Kidney (tissue), 14 donors: ENCODE results near the gene COL15A1. TPM values are rescaled to one million over a fixed set of nuclear protein-coding genes. Genes with fewer than 3 reads are reported as not detected.

Source experiments
- DNase-seq, 5 donors: peaks; one replicate each; pipeline ENCODE4 v3.0.0-alpha.2; 2013 to 2020
- FAIRE-seq: peaks from 2 replicates; lab custom pipeline; 2012; peaks lifted over from hg19 to GRCh38; lab: Jason Lieb, UNC
- H3K27ac ChIP-seq, 2 donors: one replicate each; pipeline ENCODE4 v1.7.0; 2013; ENCODE audit warnings: low read depth in 2 of 2, low read length in 2 of 2, inconsistent platforms in 1 of 2
- H3K27me3 ChIP-seq: one replicate; pipeline ENCODE4 v1.7.1; 2013; ENCODE audit warnings: low read length, inconsistent platforms; ENCODE audit not compliant: control insufficient read depth, insufficient read depth
- H3K36me3 ChIP-seq, 3 donors: one replicate each; pipeline versions ENCODE4 v1.7.0 to v1.7.1; 2013; ENCODE audit warnings: low read length in 3 of 3, control low read depth in 1 of 3, inconsistent platforms in 1 of 3; ENCODE audit not compliant: insufficient read depth in 3 of 3, control insufficient read depth in 2 of 3
- H3K4me1 ChIP-seq, 3 donors: one replicate each; pipeline versions ENCODE4 v1.7.0 to v1.7.1; 2013; ENCODE audit warnings: low read length in 3 of 3, inconsistent platforms in 1 of 3, low read depth in 1 of 3; ENCODE audit not compliant: control insufficient read depth in 2 of 3, insufficient read depth in 2 of 3
- H3K4me3 ChIP-seq, 3 donors: one replicate each; pipeline versions ENCODE4 v1.7.0 to v1.8.1; 2013; ENCODE audit warnings: low read length in 3 of 3, control low read depth in 1 of 3, inconsistent platforms in 1 of 3
- H3K9ac ChIP-seq, 3 donors: one replicate each; pipeline versions ENCODE4 v1.7.0 to v1.7.1; 2013; ENCODE audit warnings: low read length in 3 of 3, control low read depth in 1 of 3, inconsistent platforms in 1 of 3
- H3K9me3 ChIP-seq, 3 donors: one replicate each; pipeline versions ENCODE4 v1.7.0 to v1.7.1; 2013; ENCODE audit warnings: low read length in 3 of 3, control low read depth in 1 of 3, inconsistent platforms in 1 of 3; ENCODE audit not compliant: control insufficient read depth in 2 of 3, insufficient read depth in 1 of 3
- intact Hi-C: fragments of 100-400 bp; cut with DNase I; formaldehyde crosslinking; loops from one replicate; pipeline ENCODE4 v1.11.1; 2022
- polyA plus RNA-seq: library from polyadenylated mRNA; stranded (reverse); fragments of 350-450 nt; fragmentation: Illumina TruSeq; extraction: RNeasy Lipid Tissue Mini Kit (QIAGEN cat#74804); gene quantifications from one replicate; pipeline ENCODE4 v1.2.3, GENCODE V29; 2014; ENCODE audit warnings: low read depth, low replicate concordance; ENCODE audit not compliant: insufficient read depth
- total RNA-seq: library from RNA; stranded (reverse); fragmentation: NEBNext Ultra II Directional; extraction: Animal tissue kit (Norgen Biotek cat#: 25700); gene quantifications from one replicate; pipeline ENCODE4 v1.2.1, GENCODE V29; 2021
- TF ChIP-seq, protein P1 (sequence below): IDR thresholded peaks from 3 replicates; pipeline ENCODE4 v1.5.1; 2012; ENCODE audit warnings: mild to moderate bottlenecking, moderate library complexity, borderline replicate concordance; ENCODE audit not compliant: insufficient read depth; ENCODE audit errors: extremely low read depth
- donor health status: control.
- donor health status: control.
- donor health status: control.
- donor health status: control.
- donor health status: control.
- donor health status: DM: yes; HTN: yes; CAD: no.
- donor health status: Normal renal cell carcinoma (clear cell type).

COL15A1 gene
- total and polyA plus RNA-seq, 2 donors from 2014 or later, result 4.7 to 42.0 TPM

DNA sequence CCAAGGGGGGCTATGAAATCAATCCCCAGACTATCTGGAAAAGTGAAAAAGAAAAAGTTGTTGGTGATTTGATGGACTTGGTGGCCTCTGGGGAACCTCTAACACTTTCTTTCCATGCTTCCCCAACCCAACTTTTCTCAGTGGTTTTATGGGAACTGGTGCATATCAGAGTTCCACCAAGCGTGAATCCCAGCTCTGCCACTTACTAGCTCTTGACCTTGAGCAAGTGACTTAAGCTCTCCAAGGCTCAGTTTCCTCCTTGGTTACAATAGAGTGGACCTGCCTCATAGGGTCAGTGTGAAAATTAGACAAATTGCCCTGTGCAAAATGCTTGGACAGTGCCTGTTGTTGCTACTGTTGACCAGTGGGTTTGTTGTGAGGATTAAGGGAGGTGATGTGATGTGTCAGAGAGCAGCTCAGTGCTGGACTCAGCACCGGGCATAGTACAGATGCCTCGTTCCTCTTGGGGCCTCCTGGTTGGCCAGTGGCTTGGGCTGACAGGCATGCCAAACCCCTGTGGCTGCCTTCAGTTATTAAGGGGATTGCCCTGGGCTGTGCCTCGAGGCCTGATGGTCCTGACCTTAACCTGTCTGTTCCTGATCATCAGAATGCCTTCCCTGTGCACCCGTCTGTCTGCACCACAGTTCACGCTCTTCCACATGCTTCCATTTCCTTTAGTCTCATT, 49.3 kb downstream of the COL15A1 start:
- no peak for DNase-seq
- TF ChIP-seq, protein P1, sequence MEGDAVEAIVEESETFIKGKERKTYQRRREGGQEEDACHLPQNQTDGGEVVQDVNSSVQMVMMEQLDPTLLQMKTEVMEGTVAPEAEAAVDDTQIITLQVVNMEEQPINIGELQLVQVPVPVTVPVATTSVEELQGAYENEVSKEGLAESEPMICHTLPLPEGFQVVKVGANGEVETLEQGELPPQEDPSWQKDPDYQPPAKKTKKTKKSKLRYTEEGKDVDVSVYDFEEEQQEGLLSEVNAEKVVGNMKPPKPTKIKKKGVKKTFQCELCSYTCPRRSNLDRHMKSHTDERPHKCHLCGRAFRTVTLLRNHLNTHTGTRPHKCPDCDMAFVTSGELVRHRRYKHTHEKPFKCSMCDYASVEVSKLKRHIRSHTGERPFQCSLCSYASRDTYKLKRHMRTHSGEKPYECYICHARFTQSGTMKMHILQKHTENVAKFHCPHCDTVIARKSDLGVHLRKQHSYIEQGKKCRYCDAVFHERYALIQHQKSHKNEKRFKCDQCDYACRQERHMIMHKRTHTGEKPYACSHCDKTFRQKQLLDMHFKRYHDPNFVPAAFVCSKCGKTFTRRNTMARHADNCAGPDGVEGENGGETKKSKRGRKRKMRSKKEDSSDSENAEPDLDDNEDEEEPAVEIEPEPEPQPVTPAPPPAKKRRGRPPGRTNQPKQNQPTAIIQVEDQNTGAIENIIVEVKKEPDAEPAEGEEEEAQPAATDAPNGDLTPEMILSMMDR, result no peak
- intact Hi-C loops, result loop anchor here (10.0 kb wide), 1 partner anchor 128 kb away; no protein-coding TSS in a partner anchor
- Histone ChIP-seq H3K9ac (no peak overlapping the region), H3K9me3 (no peaks in the 10 kb centered on the region), H3K27ac (no peak overlapping the region), H3K4me3 (no peak overlapping the region), H3K36me3 (no peaks in the 10 kb centered on the region), H3K27me3 (no peaks in the 10 kb centered on the region), H3K4me1 (peaks cover 0 to 15% (median 0%) of the 10 kb centered on the region in 3 donors)
- FAIRE-seq, result no peak

DNA sequence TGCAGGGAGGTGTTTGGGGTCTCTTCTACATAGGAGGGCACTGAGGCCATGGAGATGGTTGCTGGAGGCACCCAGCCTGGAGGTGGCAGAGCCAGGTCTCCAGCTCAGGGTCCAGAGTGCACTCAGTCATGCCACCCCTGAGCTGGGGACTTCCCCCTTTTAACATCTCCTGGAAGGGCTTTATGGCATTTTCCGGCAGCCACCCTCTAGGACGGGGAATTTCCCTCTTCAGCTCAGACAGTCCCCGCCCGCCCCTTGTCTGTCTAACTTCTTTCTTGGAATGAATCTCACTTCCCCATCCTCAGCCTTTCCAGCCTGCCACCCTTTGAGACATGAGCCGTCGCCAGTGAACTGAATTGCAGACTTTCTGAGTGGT, 49.9 kb downstream of the COL15A1 start:
- Histone ChIP-seq H3K9ac (no peak overlapping the region), H3K27me3 (no peaks in the 10 kb centered on the region), H3K27ac (no peak overlapping the region), H3K9me3 (no peaks in the 10 kb centered on the region), H3K4me3 (no peak overlapping the region), H3K4me1 (peaks cover 0 to 15% (median 0%) of the 10 kb centered on the region in 3 donors), H3K36me3 (no peaks in the 10 kb centered on the region)
- TF ChIP-seq, protein P1, result no peak
- intact Hi-C loops, result loop anchor here (10.0 kb wide), 1 partner anchor 129 kb away; no protein-coding TSS in a partner anchor
- no peak for FAIRE-seq
- DNase-seq, result no peak

DNA sequence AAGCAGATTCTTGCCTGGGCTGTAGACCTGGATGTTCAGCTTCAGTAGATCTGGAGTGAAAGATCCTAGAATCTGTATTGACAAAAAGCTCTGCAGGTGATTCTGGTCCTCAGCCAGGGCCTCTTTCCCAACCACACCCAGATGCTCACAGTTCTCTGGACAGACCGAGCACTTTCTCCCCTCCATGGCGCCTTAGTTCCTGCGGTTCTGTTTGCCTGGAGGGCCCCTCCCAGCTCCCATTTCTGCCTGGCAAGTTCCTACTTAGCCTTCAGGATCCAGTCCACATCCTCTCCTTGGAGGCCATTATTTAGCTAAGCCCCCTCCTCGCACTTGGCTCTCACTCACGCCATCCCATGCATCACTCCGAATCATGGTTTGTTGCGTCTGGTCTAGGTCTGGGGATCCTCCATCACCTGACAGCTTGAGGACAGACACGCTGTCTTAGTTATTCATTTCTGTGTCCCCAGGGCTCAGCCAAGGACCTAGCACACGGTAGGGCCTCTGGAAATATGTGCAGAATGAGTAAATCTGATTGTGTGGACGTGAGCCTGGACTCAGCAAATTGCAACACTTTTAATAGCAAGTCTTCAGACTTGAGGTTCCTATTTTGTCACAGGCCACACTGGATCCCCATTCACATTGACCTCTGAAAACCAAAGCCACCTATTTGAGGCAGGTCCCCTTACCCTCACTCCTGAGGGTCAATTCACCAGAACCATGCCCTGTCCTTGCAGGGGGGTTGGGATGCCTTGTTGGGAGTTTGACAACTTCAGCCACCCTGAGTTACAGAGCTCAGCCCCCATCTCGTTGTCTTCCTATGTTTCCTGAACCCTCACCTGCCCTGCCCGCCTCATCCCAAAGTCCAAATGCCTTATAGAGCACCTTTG, 50.7 kb downstream of the COL15A1 start:
- intact Hi-C loops, result loop anchor here (10.0 kb wide), 1 partner anchor 130 kb away; no protein-coding TSS in a partner anchor
- H3K9ac ChIP-seq, result no peak overlapping the region
- H3K4me1 ChIP-seq, result peaks cover 0 to 19% (median 0%) of the 10 kb centered on the region in 3 donors
- FAIRE-seq (no peak), DNase-seq (no peak)
- no peaks in the 10 kb centered on the region for H3K36me3 ChIP-seq
- H3K27me3 ChIP-seq, result no peaks in the 10 kb centered on the region
- H3K27ac ChIP-seq, result no peak overlapping the region
- H3K9me3 ChIP-seq, result no peaks in the 10 kb centered on the region
- no peak overlapping the region for H3K4me3 ChIP-seq
- TF ChIP-seq, protein P1, result no peak
